Panc1 (cell line): ENCODE results near the gene S100A2.
"Not testable (repeated sequence)": the region's sequence is repeated elsewhere in the genome, so short reads cannot be mapped to it uniquely, and the experiment has no call there.

Source experiments
- CTCF ChIP-seq: fragments of 450-650 bp; IDR thresholded peaks from 2 replicates; pipeline ENCODE4 v1.5.1; 2017; ENCODE audit warnings: mild to moderate bottlenecking
- POLR2AphosphoS5 ChIP-seq: IDR thresholded peaks from 2 replicates; pipeline ENCODE4 v1.6.1; 2012; ENCODE audit warnings: mild to moderate bottlenecking, low read depth, low read length, moderate library complexity

GRCh38 chr1:153588033-153588432 is 22.4 kb upstream of the S100A2 start:
- TF ChIP-seq CTCF, POLR2AphosphoS5: not testable (repeated sequence)
